Tibial nerve (tissue), 3 donors: ENCODE measurements around the gene ESRRB.

ENCODE experiments used
- CTCF ChIP-seq, 5 experiments: fragments of 200-600 bp in 3 of 5; fragments of 450-650 bp in 2 of 5; sonication (generic) in 3 of 5; IDR thresholded peaks; one replicate each; pipeline ENCODE4 v1.5.1; 2016 to 2019; ENCODE audit warnings: antibody characterized with exemption in 5 of 5, mild to moderate bottlenecking in 3 of 5, moderate library complexity in 2 of 5
- POLR2A ChIP-seq, 2 donors: fragments of 450-650 bp; IDR thresholded peaks; one replicate each; pipeline ENCODE4 v1.6.1; 2017; ENCODE audit warnings: antibody characterized with exemption in 2 of 2, mild to moderate bottlenecking in 2 of 2, moderate library complexity in 2 of 2

- no peak for TF ChIP-seq POLR2A (IDR thresholded peaks at IDR 0.05)
- no peak for TF ChIP-seq CTCF (IDR thresholded peaks at IDR 0.05)
These were observed 32.6 kb upstream of the ESRRB start for GRCh38 chr14:76343386-76343785.
